Tibial nerve (tissue), 4 donors: Measurements from ENCODE around the gene ZBTB44. TPM values are rescaled to one million over a fixed set of nuclear protein-coding genes. Genes with fewer than 3 reads are reported as not detected.

Experiments used
- DNase-seq, 2 donors: peaks; one replicate each; pipeline ENCODE4 v3.0.0-alpha.2; 2019; ENCODE audit warnings: low spot score in 2 of 2
- H3K27ac ChIP-seq, 4 donors: fragments of 200-600 bp; sonication (generic) in 3 of 4; one replicate each; pipeline ENCODE4 v1.5.1; 2017 to 2019; ENCODE audit warnings: mild to moderate bottlenecking in 1 of 4
- H3K27me3 ChIP-seq, 2 donors: fragments of 200-600 bp; sonication (generic) in 1 of 2; one replicate each; pipeline versions ENCODE4 v1.5.1 to v1.6.0; 2017 to 2019
- H3K36me3 ChIP-seq, 3 donors: fragments of 200-600 bp; sonication (generic); one replicate each; pipeline ENCODE4 v1.5.1; 2018 to 2019
- H3K4me1 ChIP-seq, 4 donors: fragments of 200-600 bp; sonication (generic) in 3 of 4; one replicate each; pipeline ENCODE4 v1.5.1; 2017 to 2019
- H3K4me3 ChIP-seq, 4 donors: fragments of 200-600 bp; sonication (generic) in 3 of 4; one replicate each; pipeline ENCODE4 v1.5.1; 2017 to 2019; ENCODE audit warnings: mild to moderate bottlenecking in 1 of 4, moderate library complexity in 1 of 4
- H3K9me3 ChIP-seq, 4 donors: fragments of 200-600 bp; sonication (generic) in 3 of 4; one replicate each; pipeline ENCODE4 v1.5.1; 2017 to 2019
- CTCF ChIP-seq, 5 experiments: fragments of 200-600 bp in 3 of 5; fragments of 450-650 bp in 2 of 5; sonication (generic) in 3 of 5; IDR thresholded peaks; one replicate each; pipeline ENCODE4 v1.5.1; 2016 to 2019; ENCODE audit warnings: antibody characterized with exemption in 5 of 5, mild to moderate bottlenecking in 3 of 5, moderate library complexity in 2 of 5
- EP300 ChIP-seq, 2 donors: sonication (generic); formaldehyde crosslinking; IDR thresholded peaks; one replicate each; pipeline ENCODE4 v1.6.1; 2017; ENCODE audit warnings: antibody characterized with exemption in 2 of 2, mild to moderate bottlenecking in 1 of 2
- POLR2A ChIP-seq, 2 donors: fragments of 450-650 bp; IDR thresholded peaks; one replicate each; pipeline ENCODE4 v1.6.1; 2017; ENCODE audit warnings: antibody characterized with exemption in 2 of 2, mild to moderate bottlenecking in 2 of 2, moderate library complexity in 2 of 2
- WGBS, 2 donors: methylation state at CpG; one replicate each; pipeline ENCODE4 v1.1.5; 2018; 5-methylcytosine and 5-hydroxymethylcytosine counted together
- total RNA-seq, 4 donors: library from RNA; depleted of rRNA; stranded (reverse); fragments of >200 nt; gene quantifications; one replicate each; pipeline ENCODE4 v1.1.0, GENCODE V29; 2016

ZBTB44 gene
- total RNA-seq, result 10 to 100 TPM; 45.3 to 62.1 (median 55.8) TPM

- Histone ChIP-seq H3K27me3 (no peaks in the 10 kb centered on the region), H3K27ac (peak within 1 kb of the TSS; percentile 90 to 97 (median 94)), H3K4me3 (peak within 1 kb of the TSS; percentile 69 to 90 (median 80)), H3K9me3 (no peaks in the 10 kb centered on the region), H3K36me3 (no peaks in the 10 kb centered on the region), H3K4me1 (peaks cover 0 to 40% (median 13%) of the 10 kb centered on the region in 4 donors)
- WGBS, 2 donors, result 2 to 3% methylated on average over 27 to 41 of the region's 42 CpGs
- DNase-seq, result peak; percentile 87 to 91
- TF ChIP-seq CTCF (IDR thresholded peaks at IDR 0.05), result no peak
- TF ChIP-seq EP300 (IDR thresholded peaks at IDR 0.05), result peak in 1 of 2 donors; percentile 78
- TF ChIP-seq POLR2A (IDR thresholded peaks at IDR 0.05), result peak; percentile 31 to 60
These were observed at the start of gene ZBTB44 for GRCh38 chr11:130314750-130315285. Gene ZBTB44 (minus strand): TSS chr11:130314917. CDS start chr11:130261873, 53,044 bp downstream.

GRCh38 chr11:130359419-130359818 is 44.7 kb upstream of the ZBTB44 start:
- TF ChIP-seq POLR2A (IDR thresholded peaks at IDR 0.05) (no peak), CTCF (IDR thresholded peaks at IDR 0.05) (no peak), EP300 (IDR thresholded peaks at IDR 0.05) (no peak)
- H3K36me3 ChIP-seq, result no peaks in the 10 kb centered on the region
- no peak overlapping the region for H3K4me3 ChIP-seq
- H3K4me1 ChIP-seq, result no peaks in the 10 kb centered on the region
- H3K27me3 ChIP-seq, result no peaks in the 10 kb centered on the region
- H3K9me3 ChIP-seq, result peaks cover 0 to 42% (median 4%) of the 10 kb centered on the region in 4 donors
- no peak overlapping the region for H3K27ac ChIP-seq
- no peak for DNase-seq

GRCh38 chr11:130358398-130358797 is 43.7 kb upstream of the ZBTB44 start:
- peaks cover 0 to 48% (median 4%) of the 10 kb centered on the region in 4 donors for H3K9me3 ChIP-seq
- H3K4me3 ChIP-seq, result no peak overlapping the region

GRCh38 chr11:130347261-130347660 is 32.5 kb upstream of the ZBTB44 start:
- TF ChIP-seq EP300 (IDR thresholded peaks at IDR 0.05), result no peak
- WGBS, 2 donors, result 76 to 77% methylated on average over 1 of the region's 1 CpG
- no peak for DNase-seq
- Histone ChIP-seq H3K27me3 (no peaks in the 10 kb centered on the region), H3K27ac (no peak overlapping the region), H3K9me3 (peaks cover 0 to 4% (median 0%) of the 10 kb centered on the region in 4 donors), H3K4me1 (no peaks in the 10 kb centered on the region), H3K4me3 (no peak overlapping the region), H3K36me3 (no peaks in the 10 kb centered on the region)

More at GRCh38 chr11:130358398-130358797, 43.7 kb upstream of the ZBTB44 start:
- H3K36me3 ChIP-seq, result no peaks in the 10 kb centered on the region
- TF ChIP-seq EP300 (IDR thresholded peaks at IDR 0.05), result no peak
- TF ChIP-seq POLR2A (IDR thresholded peaks at IDR 0.05), result no peak
- TF ChIP-seq CTCF (IDR thresholded peaks at IDR 0.05), result no peak
- H3K27ac ChIP-seq, result no peak overlapping the region
- no peak for DNase-seq
- no peaks in the 10 kb centered on the region for H3K27me3 ChIP-seq
- H3K4me1 ChIP-seq, result no peaks in the 10 kb centered on the region

GRCh38 chr11:130344841-130345240 is 30.1 kb upstream of the ZBTB44 start:
- H3K36me3 ChIP-seq, result no peaks in the 10 kb centered on the region
- no peaks in the 10 kb centered on the region for H3K27me3 ChIP-seq
- H3K9me3 ChIP-seq, result peaks cover 0 to 10% (median 0%) of the 10 kb centered on the region in 4 donors
- no peak for TF ChIP-seq POLR2A (IDR thresholded peaks at IDR 0.05)
- TF ChIP-seq CTCF (IDR thresholded peaks at IDR 0.05), result no peak
- TF ChIP-seq EP300 (IDR thresholded peaks at IDR 0.05), result no peak
- H3K27ac ChIP-seq, result no peak overlapping the region
- H3K4me1 ChIP-seq, result no peaks in the 10 kb centered on the region
- H3K4me3 ChIP-seq, result no peak overlapping the region
- WGBS, 2 donors, result 58 to 62% methylated on average over 1 of the region's 1 CpG
- DNase-seq, result no peak
